Choroid plexus epithelial cell (primary cell): ENCODE data around the gene AGMAT.

ENCODE experiments used
- DNase-seq: peaks from one replicate; pipeline ENCODE4 v3.0.0-alpha.2; 2010; ENCODE audit warnings: low read depth
- H3K4me3 ChIP-seq: 2 replicates; pipeline ENCODE4 v1.5.1; 2011; ENCODE audit warnings: low read depth, mild to moderate bottlenecking, control low read depth, low read length, moderate library complexity
- TF ChIP-seq, protein P1 (sequence below): conservative IDR thresholded peaks from 2 replicates; pipeline ENCODE4 v1.5.1; 2011; ENCODE audit warnings: low read depth, mild to moderate bottlenecking, control low read depth, inconsistent platforms, low read length, moderate library complexity

Gene AGMAT

GRCh38 chr1:15540186-15540585 lies 44.7 kb downstream of the AGMAT start:
- DNase-seq = peak; percentile 83
- TF ChIP-seq, protein P1, sequence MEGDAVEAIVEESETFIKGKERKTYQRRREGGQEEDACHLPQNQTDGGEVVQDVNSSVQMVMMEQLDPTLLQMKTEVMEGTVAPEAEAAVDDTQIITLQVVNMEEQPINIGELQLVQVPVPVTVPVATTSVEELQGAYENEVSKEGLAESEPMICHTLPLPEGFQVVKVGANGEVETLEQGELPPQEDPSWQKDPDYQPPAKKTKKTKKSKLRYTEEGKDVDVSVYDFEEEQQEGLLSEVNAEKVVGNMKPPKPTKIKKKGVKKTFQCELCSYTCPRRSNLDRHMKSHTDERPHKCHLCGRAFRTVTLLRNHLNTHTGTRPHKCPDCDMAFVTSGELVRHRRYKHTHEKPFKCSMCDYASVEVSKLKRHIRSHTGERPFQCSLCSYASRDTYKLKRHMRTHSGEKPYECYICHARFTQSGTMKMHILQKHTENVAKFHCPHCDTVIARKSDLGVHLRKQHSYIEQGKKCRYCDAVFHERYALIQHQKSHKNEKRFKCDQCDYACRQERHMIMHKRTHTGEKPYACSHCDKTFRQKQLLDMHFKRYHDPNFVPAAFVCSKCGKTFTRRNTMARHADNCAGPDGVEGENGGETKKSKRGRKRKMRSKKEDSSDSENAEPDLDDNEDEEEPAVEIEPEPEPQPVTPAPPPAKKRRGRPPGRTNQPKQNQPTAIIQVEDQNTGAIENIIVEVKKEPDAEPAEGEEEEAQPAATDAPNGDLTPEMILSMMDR = no peak
- no peak overlapping the region for H3K4me3 ChIP-seq

DNA sequence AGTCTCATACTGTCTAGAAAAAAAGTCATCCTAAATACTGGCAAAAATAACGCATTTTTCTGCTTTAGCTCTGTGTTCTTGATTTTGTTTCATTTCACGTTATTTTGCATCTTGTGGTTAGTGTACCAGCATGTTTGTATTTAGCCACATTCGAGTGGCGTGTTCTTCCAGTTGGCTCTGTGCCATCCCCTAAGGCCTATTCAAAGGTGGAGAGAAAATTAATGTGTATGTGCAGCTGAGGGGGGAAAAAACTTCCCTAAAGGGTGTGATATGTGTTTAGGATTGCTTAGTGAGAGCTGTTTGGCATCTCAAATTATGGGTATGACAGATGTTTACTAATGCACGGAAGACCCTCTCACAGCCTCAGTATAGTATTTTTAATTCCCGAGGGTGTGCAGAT lies 46.1 kb downstream of the AGMAT start:
- H3K4me3 ChIP-seq = no peak overlapping the region
- DNase-seq = peak; percentile 8
- TF ChIP-seq, protein P1 = no peak

DNA sequence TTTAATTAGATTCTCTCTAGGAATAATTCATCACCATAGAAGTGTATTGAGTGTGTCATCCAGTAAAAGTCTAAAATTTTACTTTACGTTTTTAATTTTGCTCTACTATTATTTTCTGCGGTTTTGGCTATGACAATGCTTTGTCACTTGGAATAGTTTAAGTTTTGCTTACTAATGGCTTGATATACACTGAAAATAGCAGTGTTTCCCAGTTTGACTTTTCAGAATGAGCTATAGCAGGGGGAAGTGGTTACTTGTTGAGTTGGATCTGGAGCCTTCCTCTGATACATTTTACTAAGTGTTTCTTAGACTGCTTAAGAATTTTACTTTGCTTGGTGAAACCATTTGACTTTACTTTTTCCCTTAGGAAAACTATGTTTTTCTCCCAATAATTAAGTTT lies 53.2 kb downstream of the AGMAT start:
- DNase-seq = no peak
- H3K4me3 ChIP-seq = no peak overlapping the region
- TF ChIP-seq, protein P1 = no peak

DNA sequence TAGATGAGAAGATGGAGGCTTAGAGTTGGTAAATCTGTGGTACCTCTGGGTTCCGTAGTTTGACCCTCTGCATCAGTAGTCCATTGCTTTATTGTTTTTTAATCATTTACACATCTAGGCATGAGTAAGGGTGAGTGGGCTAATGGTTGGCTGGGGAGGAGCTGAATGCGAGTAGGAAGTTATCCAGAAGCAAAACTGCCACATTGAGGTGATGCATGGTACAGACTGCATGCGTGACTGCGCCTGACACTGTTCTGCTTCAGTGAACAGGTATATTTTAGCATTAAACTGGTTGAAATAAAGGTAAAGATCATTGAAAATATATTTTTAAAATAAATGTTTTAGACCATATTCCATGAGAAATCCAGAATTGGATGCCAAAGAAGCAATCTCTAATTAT lies 53.8 kb downstream of the AGMAT start:
- TF ChIP-seq, protein P1 = no peak
- H3K4me3 ChIP-seq = no peak overlapping the region
- DNase-seq = no peak

DNA sequence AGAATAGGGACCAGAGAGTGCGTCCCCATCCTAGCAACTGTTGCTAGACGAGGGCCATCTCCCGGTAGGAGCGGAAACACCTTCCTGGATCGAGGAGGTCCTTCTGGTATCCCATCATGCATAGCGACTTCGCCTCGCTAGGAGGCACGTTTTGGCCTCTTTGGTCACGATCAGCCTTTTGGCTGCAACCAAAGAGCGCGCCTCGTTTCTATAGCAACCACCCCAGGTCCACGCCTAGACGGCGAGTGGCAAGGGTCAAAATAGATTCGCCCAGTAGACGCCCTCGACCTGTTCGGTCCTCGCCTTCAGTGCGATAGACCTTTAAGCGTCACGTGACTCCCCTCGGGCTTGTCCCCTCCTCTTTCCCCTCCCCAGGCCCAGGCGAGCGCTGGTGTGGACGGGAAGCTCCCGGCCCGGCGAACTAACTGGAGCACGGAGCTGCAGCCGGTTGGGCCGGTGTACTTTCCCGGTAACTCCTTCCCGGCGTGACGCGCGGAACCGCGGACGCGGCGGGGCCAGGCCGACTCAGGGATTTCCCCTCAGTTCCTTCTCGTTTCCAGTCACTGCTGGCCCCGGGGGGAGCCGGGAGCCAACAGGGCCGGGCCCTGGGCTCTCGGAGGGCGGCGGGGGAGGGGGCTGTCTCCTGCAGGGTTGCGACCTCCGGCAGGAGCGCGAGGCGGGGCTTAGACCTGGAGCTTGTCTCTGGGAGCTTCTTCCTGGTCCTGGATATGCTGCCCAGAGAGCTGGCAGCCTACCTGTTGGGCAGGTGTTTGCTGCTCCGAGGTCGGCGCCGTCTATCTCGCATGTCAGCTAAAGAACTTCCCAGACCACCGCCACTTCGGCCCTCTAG lies 58.1 kb downstream of the AGMAT start, which contains the start of gene DNAJC16:
DNAJC16 (plus strand) TSS at position 359 of the 850 bp plus-strand sequence. CDS start 2,258 bp downstream, outside the sequence.
- peak within 1 kb of the TSS; percentile 74 for H3K4me3 ChIP-seq
- TF ChIP-seq, protein P1 = peak; percentile 37
- DNase-seq = peak; percentile 100

DNA sequence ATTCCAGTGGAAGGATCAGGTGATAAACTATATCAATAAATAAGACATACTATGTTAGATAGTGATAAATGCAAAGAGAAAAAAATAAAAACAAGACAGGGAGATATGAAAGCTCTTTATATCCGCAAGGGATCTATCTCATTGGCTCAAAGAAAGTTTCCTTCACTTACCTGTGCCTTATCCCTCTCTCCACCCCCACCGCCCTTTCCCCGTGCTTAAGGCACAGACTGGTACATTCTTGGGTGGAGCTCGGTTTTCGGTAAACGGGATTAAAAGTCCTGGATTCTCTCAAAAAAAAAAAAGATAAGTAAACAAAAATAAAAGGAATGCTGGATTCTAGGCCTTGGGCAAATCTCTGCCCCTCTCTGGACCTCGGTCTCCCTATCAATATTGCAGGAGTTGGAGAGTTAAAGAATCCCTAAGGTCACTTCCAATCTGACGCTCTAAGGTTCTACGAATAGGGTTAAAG lies 58.8 kb downstream of the AGMAT start:
- TF ChIP-seq, protein P1 = no peak
- H3K4me3 ChIP-seq = peak overlapping the region; percentile 73
- DNase-seq = peak; percentile 6
